SK-N-MC (cell line): ENCODE results near the gene SPINK9.

Experiments
- FOXP2 ChIP-seq: optimal IDR thresholded peaks from 2 replicates; pipeline ENCODE3; 2011; ENCODE audit warnings: mild to moderate bottlenecking, moderate library complexity; ENCODE audit not compliant: insufficient read depth; ENCODE audit errors: extremely low read length, control extremely low read depth
- POLR2AphosphoS5 ChIP-seq: IDR thresholded peaks from 2 replicates; pipeline ENCODE4 v1.6.1; 2012; ENCODE audit warnings: mild to moderate bottlenecking, low read depth, low read length, borderline replicate concordance

GRCh38 chr5:148336704-148337435 lies 1.5 kb downstream of the SPINK9 start:
- TF ChIP-seq FOXP2 (no peak), POLR2AphosphoS5 (no peak)
